GM19025 (cell line): ENCODE measurements around the gene CFAP74.

ENCODE experiments used
- ATAC-seq: cut with Tn5 transposase; IDR thresholded peaks from one replicate; pipeline ENCODE4 v1.9.1; 2021; ENCODE audit warnings: mild to moderate bottlenecking, low read depth, moderate library complexity; ENCODE audit not compliant: unreplicated experiment

Gene CFAP74

DNA sequence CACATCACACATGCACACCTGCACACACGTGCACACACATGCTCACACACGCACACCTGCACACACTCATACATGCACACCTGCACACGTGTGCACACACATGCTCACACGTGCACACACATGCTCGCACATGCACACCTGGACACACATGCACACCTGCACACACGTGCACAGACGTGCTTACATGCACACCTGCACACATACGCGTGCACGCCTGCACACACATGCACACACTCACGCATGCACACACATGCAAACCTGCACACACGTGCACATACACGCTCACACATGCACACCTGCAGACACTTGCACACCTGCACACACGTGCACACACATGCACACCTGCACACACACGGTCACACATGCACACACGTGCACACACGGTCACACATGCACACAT, 32.6 kb downstream of the CFAP74 start:
- ATAC-seq = no peak

DNA sequence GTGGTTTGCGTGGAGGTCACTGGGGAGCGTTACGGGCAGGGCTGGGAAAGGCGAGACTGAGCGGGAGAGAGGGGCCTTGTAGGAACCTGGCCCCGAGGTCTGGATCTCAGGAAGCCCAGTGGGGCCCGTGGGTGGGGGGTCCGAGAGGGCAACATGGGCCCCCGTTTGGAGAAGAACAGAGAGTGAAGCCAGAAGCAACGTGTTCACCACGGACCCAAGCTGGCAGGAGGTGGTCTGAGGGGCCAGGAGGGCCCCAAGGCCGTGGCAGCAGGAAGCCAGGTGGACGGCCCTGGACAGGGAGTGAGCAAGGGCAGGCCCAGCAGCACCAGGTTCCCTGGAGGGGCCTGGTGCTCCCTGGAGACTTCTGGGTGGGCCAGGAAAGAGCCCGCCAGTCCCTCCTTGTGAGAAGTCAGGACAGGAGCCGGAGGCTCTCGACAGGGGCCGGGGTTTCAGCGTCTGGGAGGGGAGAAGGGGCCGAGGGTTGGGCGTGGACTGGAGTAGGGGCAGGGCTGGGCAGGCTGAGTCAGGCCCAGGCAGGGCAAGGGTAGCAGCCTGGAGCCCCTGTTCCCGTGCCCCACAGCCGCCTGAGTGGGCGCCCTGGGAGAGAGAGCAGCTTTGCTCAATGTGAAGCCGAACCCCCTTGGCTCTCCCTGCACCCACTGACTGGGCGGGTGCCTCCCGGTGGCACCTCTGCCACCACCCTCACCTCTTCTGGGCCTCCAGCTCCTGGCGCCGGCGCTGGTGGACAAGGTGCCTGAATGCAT, 33.5 kb downstream of the CFAP74 start:
- no peak for ATAC-seq

DNA sequence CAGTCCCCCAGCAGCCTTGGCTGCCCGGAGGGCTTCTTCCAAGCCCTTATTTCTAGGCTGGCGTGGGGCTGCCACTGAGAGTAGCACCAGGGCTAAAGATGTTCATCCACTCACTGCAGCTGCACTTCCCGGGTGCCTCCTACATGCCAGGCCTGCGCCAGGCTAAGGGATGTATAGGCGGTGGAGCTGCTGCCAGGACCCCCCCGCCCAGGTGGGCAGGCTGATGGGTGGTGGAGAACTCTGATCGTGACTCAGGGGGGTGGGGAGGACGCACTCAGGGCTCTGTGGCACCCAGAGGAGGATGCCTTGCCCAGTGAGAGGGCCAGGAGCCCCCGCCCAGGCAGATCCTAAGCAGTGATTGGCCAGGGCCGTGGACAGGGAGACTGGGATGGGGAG, 34.1 kb downstream of the CFAP74 start:
- no peak for ATAC-seq

DNA sequence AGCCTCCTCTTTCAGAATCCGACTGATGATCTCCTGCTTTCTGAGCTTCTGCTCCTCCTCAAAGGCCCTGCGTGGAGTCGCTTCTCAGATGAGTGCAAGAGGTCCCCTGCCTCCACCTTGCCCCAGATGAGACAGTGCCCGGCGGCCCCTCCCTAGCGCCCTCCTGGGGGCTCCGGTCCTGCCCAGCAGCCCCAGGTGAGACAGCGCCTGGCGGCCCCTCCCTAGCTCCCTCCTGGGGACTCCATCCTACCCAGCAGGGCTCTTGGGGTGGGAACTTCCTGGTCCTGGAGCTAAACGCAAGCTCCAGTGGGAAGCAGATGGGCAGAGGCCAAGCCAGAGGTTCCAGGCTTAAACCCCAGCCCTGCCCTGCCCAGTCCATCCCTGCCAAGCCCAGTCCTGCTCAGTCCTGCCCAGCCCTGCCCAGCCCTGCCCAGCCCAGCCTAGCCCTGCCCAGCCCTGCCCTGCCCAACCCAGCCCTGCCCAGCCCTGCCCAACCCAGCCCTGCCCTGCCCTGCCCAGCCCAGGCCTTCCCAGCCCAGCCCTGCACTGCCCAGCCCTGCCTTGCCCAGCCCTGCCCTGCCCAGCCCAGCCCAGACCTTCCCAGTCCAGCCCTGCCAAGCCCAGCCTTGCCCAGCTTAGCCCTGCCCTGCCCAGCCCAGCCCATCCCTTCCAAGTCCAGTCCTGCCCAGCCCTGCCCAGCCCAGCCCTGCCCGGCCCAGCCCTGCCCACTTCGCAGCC, 34.6 kb downstream of the CFAP74 start:
- no peak for ATAC-seq

DNA sequence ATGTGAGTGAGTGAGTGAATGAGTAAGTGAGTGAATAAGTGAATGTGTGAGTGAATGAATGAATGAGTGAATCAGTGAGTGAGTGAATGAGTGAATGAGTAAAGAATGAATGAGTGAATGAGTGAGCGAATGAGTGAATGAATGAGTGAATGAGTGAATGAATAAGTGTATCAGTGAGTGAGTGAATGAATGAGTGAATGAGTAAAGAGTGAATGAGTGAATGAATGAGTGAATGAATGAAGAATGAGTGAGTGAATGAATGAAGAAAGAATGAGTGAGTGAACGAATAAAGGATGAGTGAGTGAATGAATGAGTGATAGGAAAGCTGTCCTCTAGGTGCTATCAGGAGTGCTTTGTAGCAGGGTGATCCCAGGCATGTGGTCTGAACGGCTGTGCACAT, 35.7 kb downstream of the CFAP74 start:
- ATAC-seq = no peak

DNA sequence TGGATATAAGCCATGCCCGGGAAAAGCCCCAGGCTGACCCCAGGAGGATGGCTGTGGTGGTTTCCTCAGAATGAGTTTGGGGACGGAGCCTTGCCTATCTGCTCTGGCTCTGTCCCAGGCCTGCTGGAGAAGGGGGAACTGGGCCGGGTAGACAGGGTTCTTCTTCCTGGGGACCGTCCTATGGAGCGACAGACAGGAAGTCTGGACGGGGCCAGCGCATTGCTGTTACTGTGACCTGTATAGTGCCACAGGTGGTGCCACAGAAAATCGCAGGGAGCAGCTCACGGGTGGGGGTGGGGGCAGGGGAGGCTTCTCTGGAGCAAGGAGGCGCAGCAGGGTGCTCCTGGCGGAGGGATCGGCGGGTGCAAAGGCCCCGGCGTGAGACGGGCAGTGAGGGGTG, 36.4 kb downstream of the CFAP74 start:
- ATAC-seq = no peak

DNA sequence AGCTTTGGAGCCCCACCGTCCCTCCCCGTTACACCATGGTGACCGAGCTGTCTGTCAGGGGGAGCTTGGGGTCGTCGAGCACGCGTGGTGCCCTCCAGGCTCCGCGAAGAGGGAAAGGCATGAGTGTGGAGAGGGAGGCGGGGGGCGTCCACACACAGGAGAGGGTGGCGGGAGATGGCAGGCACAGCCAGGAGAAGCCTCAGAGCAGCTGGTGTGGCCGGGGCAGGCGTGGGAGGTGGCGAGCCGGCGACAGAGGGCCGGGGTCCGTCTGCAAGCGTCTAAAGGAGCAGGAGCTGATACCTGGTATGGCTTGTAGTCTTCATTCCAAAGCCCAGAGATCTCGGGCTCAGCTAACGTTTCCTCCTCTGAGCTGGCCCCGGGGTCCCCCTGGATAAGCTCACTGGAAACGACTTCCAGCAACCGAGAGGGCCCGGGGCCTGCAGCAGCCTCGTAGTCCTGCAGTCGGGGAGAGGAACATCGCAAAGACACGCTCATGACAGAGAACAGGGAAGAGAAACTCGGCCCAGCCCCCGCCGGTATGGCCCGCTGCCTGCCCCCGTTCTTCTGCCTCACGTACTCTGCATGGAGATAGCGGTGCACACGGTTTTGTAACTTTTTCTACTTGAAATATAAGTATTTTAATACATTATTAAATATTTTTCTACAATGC, 37.4 kb downstream of the CFAP74 start:
- ATAC-seq = no peak

DNA sequence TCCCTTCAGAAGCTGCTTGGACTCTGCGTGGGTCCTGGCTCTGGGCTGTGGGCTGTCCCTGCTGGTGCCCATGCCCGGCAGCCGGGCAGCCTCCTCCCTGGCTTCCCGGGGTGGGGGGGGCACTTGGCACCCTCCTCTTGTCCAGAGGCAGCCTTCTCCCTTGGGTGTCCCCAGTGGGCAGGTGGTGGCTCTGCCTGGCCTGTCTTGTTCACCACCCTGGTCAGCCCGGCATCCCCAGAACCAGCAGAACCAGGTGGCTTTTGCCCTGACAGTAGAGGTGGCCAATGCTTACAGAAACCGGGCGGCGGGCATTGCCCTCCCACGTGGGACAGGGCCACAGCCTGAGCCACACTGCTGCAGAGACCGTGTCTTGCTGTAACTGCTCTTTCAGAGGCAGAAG, 38.0 kb downstream of the CFAP74 start:
- no peak for ATAC-seq

DNA sequence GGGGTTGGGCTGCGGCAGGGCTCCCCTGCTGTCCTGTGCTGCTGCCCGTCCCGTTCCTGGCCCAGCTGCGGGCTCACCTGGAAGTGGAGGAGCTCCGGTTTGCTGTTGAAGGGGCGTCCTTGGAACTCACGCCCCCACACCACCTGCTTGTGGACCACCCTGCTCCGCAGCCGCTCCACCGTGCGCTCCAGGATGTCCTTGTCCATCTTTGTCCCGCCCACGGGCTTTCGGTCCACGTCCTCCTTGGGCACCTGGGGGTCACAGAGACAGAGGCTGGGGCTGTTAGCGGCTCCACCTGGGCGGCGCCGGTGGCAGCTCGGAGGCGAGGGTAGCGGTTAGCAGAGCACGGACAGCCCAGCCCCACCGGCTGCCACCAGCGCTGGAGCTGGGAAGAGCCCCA, 38.8 kb downstream of the CFAP74 start:
- no peak for ATAC-seq

DNA sequence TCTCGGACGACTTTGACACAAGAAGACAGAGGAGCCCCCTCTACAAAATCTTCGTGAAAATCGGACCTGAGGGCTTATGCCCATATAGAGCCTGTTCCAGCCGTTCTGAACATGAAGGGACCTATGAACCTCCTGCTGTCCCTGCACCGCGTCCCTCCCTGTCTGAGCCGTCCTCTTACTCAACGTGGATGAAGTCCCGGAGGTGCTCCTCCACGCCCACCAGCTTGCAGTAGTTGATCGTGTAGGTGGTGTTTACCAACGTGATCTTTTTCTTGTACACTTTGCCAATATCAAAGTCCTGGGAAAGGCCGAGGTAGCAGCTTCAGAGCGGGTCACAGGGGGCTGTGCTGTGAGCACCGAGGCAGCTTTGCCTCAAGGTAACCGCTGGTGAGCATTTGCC, 40.0 kb downstream of the CFAP74 start:
- no peak for ATAC-seq

DNA sequence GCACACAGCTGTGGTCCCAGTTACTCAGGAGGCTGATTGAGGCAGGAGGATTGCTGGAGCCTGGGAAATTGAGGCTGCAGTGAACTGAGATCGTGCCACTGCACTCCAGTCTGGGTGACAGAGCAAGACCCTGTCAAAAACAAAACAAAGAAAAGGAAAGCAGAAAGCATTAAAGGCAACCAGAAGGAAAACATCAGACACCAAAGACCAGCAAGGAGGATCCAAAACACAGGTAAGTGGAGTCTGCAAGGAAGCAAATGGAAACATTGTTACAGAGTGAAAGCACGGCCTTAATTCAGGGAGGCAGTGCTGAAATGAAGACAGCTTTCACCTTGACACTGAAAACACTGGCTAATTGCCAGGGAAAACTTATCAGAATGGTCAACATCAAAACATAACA, 40.8 kb downstream of the CFAP74 start:
- ATAC-seq = no peak

DNA sequence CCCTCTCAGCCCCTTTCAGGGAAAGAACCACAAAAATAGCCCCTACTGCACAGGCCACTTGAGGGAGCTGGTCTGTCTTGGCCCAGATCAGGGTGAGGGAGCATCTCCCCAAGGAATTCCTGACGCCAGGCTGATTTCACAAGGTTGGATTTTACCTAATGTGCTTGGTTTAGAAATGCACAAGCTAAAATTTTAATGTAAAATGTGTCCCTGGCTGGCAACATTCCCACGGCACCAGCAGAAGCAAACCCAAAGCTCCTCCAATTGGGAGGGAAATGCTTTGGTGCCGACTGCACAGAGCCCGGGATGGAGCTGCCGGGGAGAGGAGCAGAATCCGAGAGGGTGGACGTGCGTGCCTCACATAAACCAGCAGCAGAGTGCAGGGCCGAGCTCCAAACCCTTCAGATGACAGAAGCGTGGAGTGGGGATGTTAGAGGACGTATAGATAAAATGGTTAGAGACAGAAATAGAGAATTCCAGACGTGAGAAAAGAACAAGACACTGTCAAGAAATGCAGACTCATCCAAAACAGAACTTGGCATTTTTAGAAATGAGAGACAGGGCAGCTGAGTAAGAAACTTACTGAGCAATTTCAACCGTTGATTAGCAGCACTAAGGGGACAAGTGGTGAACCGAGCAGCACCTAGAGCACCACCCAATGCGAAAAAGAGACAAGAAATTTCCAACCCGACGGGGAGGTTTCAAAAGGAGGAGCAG, 42.9 kb downstream of the CFAP74 start:
- ATAC-seq = no peak

DNA sequence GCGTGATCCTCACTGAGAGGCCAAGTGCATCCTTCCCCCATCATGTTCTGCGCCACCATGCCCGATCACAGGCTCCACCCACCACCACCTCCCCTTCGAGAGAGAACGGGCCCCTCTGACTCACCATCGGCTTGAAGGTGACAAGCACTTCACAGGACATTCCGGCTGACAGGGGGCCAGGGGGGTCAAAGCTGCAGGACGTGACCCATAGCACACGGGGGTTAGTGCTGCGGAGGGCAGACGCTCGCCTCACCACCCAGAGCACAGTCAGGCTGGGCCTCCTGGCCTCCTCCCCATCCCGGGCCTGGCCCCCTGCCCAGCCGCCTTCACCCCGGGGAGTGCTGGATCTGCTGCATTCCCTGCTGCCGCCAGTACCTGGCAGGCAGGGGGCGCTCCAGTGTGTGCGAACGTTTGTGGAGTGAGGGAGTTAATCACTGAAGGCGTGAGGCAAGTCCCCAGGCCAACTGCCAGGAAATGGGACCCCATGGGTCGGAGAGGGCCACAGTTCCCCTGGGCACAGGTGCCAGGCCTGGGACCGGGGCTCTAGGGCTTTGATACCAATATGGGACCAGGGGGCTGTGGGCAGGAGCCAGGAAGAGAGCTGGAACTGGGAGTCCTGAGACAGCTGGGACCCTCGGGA, 43.6 kb downstream of the CFAP74 start:
- no peak for ATAC-seq

DNA sequence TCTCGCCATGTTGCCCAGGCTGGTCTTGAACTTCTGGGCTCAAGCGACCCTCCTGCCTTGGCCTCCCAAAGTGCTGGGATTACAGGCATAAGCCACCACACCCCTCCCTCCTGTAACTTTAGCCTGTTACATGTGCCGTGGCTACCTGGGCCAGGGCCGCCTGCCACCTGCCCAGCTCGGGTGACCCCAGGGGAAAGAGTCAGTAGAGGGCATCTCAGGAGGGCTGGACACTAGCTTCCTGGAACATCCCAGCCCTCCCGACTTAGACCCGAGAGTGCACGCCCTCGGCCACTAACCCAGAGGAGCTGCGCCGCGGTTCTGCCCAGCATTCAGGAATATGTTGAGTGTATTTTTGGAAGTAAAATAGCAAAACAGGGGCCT, 44.1 kb downstream of the CFAP74 start:
- no peak for ATAC-seq

DNA sequence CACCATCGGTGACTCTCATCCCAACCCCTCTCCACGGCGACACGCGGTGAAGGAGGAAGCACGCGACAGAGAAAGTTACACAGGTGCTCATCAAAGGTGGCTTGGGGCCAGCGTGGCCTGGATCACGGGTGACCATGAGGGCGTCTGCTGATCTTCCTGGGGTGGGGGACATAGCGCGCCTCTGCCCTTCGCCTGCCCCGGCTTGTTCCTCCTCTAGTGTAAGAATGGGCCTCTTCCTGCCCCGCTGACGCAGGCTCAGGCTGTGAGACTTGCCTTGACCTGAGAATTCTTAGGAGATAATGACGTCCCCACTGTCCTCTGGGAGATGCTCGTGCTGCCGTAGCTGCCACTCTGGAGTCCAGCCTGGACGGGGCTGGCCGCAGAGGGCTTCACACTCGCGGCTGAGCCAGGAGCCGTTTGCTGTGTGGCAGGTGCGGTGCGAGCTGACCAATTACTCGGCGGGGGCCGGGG, 45.5 kb downstream of the CFAP74 start:
- no peak for ATAC-seq

DNA sequence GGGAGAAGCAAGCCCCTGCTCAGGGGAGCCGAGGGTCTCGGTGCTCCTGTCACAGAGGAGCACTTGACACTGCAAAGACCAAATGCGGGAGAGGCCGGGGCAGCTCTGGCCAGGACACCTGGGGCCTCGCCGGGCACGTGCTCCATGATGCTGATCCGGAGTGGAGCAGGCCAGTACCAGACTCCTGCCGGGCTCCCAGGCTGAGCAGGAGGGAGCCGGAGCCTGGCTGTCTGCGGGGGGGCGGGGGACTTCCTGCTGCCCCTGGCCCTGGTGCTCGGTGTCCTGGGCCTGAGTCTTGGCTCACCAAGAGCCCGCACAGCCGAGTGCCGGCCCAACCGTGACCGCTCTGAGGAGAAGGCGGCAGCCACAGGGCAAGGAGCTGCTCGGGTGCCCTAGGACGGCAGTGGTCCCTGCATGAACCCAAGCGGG, 46.0 kb downstream of the CFAP74 start:
- no peak for ATAC-seq

DNA sequence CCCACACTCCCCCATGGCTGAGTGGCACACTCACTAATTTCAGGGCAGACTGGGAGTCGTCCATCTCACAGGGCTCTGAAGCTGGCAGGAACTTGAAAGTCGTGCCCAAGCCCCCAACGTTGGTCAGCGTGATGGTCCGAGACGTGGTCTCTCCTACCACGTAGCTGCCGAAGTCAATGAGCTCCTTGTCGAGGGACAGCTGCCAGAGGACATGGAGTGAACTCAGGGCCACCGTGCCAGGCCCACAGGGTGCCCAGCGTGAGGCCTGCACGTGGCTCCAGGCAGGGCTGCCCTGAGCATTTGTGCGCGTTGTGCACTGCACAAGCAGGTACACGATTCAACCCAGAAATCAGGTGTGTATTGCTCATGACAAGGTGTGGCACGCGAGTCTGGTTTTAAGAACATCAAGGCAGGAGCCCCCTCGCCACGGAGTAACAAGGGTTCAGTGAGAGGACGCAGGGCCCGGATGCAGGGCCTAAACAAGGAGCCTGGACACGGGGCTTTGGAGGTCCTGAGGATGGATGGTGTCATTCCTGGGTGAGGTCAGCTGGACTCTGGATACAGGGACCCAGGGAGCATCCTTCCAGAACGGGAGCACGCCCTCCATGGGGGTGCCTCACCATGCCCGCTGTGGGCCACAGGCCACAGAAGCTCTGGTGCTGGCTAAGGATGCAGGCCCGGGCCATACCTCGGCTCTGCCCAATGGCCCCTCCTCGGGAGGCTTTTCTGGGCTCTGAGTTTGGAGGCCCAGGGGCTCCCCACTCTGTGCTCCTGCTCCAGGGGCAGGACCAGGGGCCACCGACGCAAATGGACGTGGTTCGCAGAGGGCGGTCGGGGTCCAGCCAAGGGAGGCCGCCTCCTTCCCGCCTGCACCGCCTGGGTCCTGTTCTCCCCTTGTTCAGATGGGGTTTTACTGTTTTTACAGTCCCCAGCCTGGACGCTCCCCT, 46.7 kb downstream of the CFAP74 start:
- no peak for ATAC-seq

DNA sequence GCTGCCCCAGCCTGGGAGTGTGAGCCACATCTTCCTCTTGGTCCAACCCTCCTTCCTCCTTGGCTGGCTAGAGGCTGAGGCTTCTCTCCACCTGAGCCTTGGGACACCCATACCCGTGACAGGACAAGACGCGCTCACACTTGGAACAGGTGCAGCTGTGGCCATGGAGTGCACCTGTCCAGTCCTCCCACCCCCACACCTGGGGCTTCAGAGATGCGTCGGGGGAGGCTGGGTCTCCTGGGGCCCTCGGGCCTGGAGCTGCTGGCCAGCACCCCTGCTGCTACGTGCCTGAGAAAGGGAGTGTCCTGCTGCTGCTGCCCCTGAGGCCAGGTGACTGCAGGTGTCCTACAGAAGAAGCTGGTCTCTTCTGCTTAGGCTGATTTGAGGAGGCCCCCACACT, 47.5 kb downstream of the CFAP74 start:
- no peak for ATAC-seq

DNA sequence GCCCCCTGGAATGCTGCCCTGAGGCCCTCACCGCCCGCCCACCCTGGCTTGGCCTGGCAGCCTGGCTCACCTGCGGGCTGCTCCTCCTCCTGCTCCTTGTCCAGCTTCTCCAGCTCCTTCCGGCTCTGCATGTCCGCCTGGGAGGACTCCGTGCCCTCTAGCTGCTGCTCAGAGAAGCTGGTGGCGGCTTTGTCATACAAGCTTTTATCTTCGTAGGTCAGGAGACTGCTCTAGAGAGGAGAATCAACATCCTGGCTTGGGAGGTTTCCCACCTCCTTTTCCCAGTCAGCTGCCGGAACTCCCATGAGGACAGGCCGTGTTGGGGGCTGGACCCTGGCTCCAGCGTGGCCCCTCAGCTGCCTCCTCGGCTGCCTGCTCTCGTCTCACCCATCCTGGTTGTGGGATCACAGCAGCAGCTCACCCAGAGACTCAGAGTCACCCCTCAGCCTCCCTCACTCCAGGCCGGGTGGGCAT, 47.9 kb downstream of the CFAP74 start:
- no peak for ATAC-seq
